Measurements from ENCODE around the gene ZMIZ1.
A peak's percentile ranks its signal among the peaks of the same experiment; 100 is the strongest.

Gene ZMIZ1

GRCh38 chr10:79106256-79107050, 37.7 kb downstream of the ZMIZ1 start:
- H3K4me3 ChIP-seq: no peak overlapping the region
- no peak overlapping the region for H3K27ac ChIP-seq

- no peak overlapping the region for H3K4me3 ChIP-seq
- H3K27ac ChIP-seq: peak overlapping the region in 1 of 21 experiments; percentile 2
These were observed 39.0 kb downstream of the ZMIZ1 start for GRCh38 chr10:79107736-79108264.

GRCh38 chr10:79108728-79109127, 40.0 kb downstream of the ZMIZ1 start:
- Histone ChIP-seq H3K27ac (peak overlapping the region in 1 of 21 experiments; percentile 0), H3K4me3 (no peak overlapping the region)

DNA sequence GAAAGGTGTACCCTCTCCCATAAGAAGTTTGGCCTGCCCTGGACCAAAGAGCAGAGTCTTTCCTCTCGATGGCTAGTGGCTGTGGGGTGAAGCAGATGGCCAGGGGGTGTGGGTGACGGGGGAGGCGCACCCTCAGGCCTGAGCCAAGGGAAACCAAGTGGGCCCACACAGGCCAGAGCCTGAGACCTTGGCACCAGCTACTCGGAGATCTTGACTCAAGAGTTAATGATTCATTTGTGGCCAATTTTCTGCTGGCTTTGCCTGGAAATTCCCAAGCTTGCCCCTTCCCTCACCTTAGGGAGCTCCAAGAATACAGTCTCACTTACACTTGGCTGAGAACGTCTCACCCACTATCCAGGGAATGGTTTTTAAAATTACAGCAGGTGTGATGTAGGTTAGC, 42.7 kb downstream of the ZMIZ1 start:
- no peak overlapping the region for H3K4me3 ChIP-seq
- peak overlapping the region in 4 of 21 experiments; percentile 12 to 64 (median 46) for H3K27ac ChIP-seq

DNA sequence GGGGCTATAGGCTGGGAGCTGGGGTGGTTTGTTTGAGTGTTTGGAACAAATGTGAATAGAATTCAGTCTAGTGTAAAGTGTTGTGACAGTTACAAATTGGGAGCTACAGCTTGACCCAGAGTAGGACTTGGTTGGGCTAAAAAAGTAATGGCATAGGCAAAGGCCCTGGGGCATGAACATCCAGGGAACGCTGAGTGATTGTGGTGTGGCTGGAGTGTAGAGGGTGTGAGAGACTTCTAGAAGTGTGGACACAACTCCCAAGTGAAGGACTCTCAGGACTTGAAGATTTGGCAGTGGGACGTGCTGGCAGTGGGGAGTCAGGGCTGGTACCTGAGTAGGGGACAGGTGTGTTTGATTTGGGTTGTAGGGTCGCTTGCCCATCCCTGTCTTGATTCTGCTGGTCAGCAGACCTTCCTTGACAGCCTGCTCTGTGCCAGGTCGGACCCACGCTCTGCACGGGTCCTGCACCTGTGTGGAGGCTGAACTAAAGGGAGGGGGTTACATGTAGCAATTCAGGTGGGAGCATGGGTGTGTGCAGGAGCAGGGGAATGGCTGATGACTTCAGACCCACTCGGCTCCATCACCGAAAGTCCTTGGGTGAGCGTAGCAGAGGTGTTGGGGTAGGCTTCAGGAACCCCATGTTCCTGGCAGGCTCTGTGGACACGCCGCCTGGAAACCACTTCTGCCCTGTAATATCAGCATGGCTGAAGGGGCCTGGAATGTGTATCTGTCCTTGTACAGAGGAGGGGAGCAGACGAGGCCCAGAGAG, 43.3 kb downstream of the ZMIZ1 start:
- Histone ChIP-seq H3K27ac (peak overlapping the region in 13 of 21 experiments; percentile 15 to 76 (median 62)), H3K4me3 (no peak overlapping the region)

DNA sequence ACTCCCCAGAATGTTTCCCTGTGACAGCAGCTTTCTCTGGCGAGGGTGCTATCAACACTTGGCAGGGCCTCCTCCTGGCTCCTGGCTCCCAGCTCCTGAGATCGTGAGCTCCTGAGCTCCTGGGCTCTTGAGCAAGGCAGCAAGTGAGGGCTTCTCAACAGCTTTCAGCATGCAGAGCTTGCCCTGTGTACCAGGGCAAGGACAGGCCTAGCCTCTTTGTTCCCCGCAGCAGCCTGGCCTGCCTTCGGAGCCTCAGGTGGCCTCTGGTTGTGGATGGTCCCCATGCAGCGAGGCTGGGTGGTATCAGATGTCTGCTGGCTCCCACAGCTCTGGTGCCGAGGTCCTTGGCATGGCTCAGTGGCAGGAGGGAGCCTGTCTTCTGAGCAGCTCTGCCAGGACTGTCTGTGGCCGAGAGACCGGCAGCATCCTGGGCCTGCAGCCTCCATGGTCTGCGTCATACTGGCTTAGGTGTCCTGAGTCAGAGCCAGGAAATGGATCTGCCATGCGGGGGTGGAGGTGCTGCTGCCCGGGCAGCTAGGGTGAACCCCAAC, 44.2 kb downstream of the ZMIZ1 start:
- H3K4me3 ChIP-seq: no peak overlapping the region
- peak overlapping the region in 15 of 21 experiments; percentile 15 to 76 (median 58) for H3K27ac ChIP-seq

DNA sequence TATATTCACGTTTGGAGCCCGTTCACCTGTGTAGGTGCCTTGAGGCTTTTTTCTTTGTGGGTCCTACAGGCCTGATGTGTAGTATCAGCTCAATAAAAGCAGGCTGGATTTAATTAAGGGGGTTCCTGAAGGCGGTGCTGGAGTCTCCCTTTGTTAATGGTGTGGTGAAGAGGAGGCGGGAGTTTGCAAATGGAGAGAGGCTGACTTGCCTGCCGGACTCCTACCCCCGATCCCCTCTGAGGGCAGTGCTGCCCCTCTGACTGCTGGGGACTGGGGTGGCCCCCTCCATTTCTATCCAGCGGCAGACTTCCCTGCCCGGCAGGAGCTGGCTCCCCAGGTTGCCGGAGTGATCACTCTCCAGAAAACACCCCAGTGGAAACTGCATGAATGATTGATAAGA, 45.1 kb downstream of the ZMIZ1 start:
- H3K27ac ChIP-seq: peak overlapping the region in 12 of 21 experiments; percentile 10 to 70 (median 48)

DNA sequence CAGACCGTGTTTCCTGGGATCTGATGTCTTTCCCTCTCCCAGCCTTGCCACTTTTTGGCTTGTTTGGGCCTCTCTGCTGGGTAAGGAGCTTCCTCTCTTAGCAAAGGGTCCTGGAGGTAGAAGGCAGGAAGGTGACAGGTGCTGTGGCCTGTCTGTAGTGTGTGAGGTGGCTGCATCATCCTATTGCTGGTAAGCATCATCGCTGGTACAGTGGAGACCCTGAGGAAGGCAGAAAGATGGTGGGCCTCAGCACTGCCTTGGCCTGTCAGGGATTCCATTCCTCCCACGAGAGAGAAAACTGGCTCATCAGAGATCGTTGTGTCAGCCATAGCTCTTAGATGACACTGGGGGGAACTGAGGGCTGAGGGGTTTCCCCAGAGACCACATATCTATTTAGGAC, 46.5 kb downstream of the ZMIZ1 start:
- Histone ChIP-seq H3K27ac (peak overlapping the region in 7 of 21 experiments; percentile 9 to 61 (median 19)), H3K4me3 (no peak overlapping the region)

More for the DNA sequence above, 45.1 kb downstream of the ZMIZ1 start:
- H3K4me3 ChIP-seq: no peak overlapping the region

DNA sequence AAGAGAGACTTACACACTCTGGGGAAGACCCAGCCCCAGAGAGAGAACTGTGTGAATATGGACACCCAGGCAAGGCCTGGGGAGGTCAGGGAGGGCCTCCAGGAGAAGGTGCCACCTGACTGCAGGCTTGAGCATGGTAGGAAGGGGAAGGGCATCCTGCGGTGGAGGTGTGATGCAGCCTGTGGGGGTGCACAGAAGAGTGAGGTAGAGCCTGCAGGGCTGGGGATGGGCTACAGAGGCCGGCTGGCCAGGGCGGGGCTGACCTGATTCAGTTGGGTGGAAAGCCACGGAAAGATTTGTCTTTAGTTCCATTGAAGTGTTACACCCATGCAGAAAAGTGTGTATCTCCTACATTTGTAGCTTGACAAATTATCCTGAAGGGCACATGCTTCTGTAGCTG, 47.6 kb downstream of the ZMIZ1 start:
- H3K4me3 ChIP-seq: no peak overlapping the region
- H3K27ac ChIP-seq: peak overlapping the region in 8 of 21 experiments; percentile 5 to 61 (median 26)

GRCh38 chr10:79116801-79117723, 48.3 kb downstream of the ZMIZ1 start:
- Histone ChIP-seq H3K27ac (peak overlapping the region in 8 of 21 experiments; percentile 3 to 61 (median 25)), H3K4me3 (no peak overlapping the region)

DNA sequence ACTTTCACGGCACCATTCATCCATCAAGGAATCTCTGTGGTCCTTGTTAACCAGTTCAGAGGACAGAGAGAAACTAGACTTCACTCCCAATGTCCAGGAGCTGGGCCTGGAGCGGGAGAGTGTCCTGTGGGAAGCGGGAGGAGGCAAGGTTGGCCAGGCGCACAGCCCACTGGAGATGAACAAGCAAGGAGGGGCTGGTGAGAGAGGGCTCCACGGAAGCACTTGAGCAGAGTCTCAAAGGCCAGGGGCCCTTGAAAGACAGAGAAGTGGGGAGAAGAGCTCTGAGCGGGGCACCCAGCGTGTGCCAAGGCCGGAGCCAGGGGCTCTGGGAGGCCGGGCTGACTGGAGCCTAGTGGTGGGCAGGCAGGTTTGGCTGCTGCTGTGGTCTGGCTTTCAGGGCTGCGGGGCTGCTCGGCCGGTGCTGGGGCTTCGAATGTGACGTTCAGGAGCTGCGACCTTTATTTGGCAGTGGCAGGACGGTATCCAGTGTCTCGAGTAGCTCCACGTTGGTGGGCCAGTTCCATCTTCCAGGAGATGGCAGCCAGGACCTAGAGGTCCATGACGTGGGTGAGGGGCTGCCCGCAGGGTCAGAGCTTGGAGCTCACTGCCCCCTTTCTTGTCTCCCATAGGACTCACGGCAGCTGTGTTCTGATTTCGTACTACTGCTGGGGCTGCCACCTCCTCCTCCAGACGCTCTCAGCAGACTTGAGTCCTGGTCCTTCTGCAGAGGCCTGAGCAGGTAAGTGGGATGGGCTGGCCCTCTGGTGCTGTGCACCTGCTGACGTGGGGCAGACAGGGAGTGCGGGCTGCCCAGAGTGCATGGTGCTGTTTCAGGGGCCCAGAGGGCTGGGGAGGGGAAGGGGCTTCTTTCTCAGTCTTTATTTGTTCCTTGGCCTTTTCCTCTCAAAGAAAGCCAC, 49.8 kb downstream of the ZMIZ1 start:
- no peak overlapping the region for H3K4me3 ChIP-seq

GRCh38 chr10:79119306-79119705, 50.5 kb downstream of the ZMIZ1 start:
- no peak overlapping the region for H3K4me3 ChIP-seq
- no peak overlapping the region for H3K27ac ChIP-seq

More for the DNA sequence above, 49.8 kb downstream of the ZMIZ1 start:
- H3K27ac ChIP-seq: peak overlapping the region in 2 of 21 experiments; percentile 4 to 5

- Histone ChIP-seq H3K27ac (no peak overlapping the region), H3K4me3 (no peak overlapping the region)
These were observed 54.8 kb downstream of the ZMIZ1 start for GRCh38 chr10:79123547-79123963.

GRCh38 chr10:79124066-79124465, 55.3 kb downstream of the ZMIZ1 start:
- Histone ChIP-seq H3K27ac (no peak overlapping the region), H3K4me3 (no peak overlapping the region)

DNA sequence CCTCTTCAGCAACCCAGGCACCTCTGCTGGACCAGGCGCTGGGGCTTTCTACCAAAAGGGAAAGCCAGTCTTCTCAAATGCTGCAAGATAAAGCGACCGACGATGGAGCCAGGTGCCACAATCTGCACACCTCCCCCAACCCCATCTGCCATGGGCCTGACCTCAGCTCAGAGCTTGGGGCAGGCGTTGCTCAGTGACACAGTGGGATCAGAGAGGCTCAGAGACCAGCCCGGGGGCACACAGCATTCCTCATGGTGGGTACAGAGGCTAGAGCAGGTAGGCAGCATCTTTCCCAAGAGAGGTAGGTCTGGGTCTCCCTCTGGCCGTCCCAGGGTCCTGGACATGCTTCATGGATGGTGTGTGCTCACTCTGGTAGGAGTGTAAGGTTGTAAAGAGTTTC, 56.3 kb downstream of the ZMIZ1 start:
- Histone ChIP-seq H3K27ac (no peak overlapping the region), H3K4me3 (no peak overlapping the region)

DNA sequence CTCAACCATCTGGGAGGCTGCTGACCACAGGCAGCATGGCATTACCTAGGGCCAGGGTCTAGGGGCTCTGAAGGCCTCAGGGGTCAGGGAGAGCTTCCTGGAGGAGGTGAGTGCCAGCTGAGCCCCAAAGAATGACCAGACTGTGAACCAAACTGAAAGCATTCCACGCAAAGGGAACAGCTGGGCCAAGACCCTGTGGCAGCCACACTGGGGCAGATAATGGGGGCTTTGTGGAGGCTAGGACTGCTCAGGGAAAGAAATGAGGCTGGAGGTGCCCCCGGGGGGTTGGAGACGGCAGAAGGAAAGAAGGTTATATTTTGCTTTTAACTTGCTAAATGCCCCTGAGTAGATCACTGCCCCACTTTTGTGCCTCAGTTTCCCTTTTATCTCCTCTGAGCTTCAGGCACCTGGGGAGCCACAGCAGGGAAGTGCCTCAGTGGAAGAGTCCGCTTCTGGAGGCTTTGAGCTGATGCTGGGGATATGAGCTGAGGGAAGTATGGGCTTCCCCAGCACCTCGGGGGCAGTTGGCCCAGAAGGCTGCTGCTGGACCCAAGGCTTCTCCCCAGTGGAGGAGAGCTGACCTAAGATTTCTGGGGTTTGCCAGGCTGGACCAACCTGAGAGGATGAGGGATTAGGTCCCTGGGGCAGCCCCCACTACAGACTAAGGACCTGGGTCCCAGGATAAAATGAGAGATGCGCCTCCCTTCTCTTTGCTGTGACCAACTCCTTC, 57.8 kb downstream of the ZMIZ1 start:
- no peak overlapping the region for H3K4me3 ChIP-seq
- peak overlapping the region in 4 of 21 experiments; percentile 20 to 49 (median 38) for H3K27ac ChIP-seq
